ENCODE measurements around the gene ZNF385C.
A peak's percentile ranks its signal among the peaks of the same experiment; 100 is the strongest.
"Not testable (repeated sequence)": the region's sequence is repeated elsewhere in the genome, so short reads cannot be mapped to it uniquely, and the experiment has no call there.

The ZNF385C gene

GRCh38 chr17:42016941-42017865 lies 81.1 kb downstream of the ZNF385C start, which contains the start of gene DNAJC7:
Gene DNAJC7, minus strand, starts transcription at chr17:42017439. Its CDS starts 23 bp downstream, at chr17:42017416.
- DNase-seq: peak; percentile 88

- no peak for DNase-seq
Observed at GRCh38 chr17:42016411-42016831, 81.9 kb downstream of the ZNF385C start.

GRCh38 chr17:42013740-42014139 lies 84.5 kb downstream of the ZNF385C start:
- DNase-seq: not testable (repeated sequence)

GRCh38 chr17:42012363-42012762 lies 85.9 kb downstream of the ZNF385C start:
- DNase-seq: not testable (repeated sequence)

- DNase-seq: no peak
Observed at GRCh38 chr17:42010898-42011516, 87.3 kb downstream of the ZNF385C start.

GRCh38 chr17:42010266-42010680 lies 88.0 kb downstream of the ZNF385C start:
- DNase-seq: not testable (repeated sequence)

GRCh38 chr17:42009170-42009569 lies 89.1 kb downstream of the ZNF385C start:
- no peak for DNase-seq

GRCh38 chr17:42005166-42005565 lies 93.1 kb downstream of the ZNF385C start:
- DNase-seq: no peak

GRCh38 chr17:42002792-42003301 lies 95.4 kb downstream of the ZNF385C start:
- no peak for DNase-seq

GRCh38 chr17:42002175-42002791 lies 96.0 kb downstream of the ZNF385C start:
- DNase-seq: no peak

- DNase-seq: no peak
Observed at GRCh38 chr17:42001729-42002128, 96.5 kb downstream of the ZNF385C start.

GRCh38 chr17:42000413-42001133 lies 97.7 kb downstream of the ZNF385C start:
- DNase-seq: no peak

- no peak for DNase-seq
Observed at GRCh38 chr17:41998497-41998896, 99.8 kb downstream of the ZNF385C start.

GRCh38 chr17:41996855-41997164 lies 101.5 kb downstream of the ZNF385C start:
- DNase-seq: no peak

GRCh38 chr17:41992576-41992975 lies 105.7 kb downstream of the ZNF385C start:
- no peak for DNase-seq

GRCh38 chr17:41989702-41990419 lies 108.4 kb downstream of the ZNF385C start:
- DNase-seq: no peak

- no peak for DNase-seq
Observed at GRCh38 chr17:41988418-41988817, 109.9 kb downstream of the ZNF385C start.

- DNase-seq: no peak
Observed at GRCh38 chr17:41987642-41988041, 110.6 kb downstream of the ZNF385C start.

GRCh38 chr17:41986634-41987033 lies 111.6 kb downstream of the ZNF385C start:
- no peak for DNase-seq

- no peak for DNase-seq
Observed at GRCh38 chr17:41985919-41986318, 112.4 kb downstream of the ZNF385C start.

GRCh38 chr17:41984454-41984853 lies 113.8 kb downstream of the ZNF385C start:
- DNase-seq: no peak

Data from NCI-H748 treated with DMSO at 0.1 percent for 48 hours (cell line).